Activated T-cell treated with anti-CD3 and anti-CD28 coated beads, Interleukin-2, amount 50 U/mL, for 24 hours (primary cell): ENCODE results near the gene EMILIN2.

Experiments
- DNase-seq: peaks from one replicate; pipeline ENCODE4 v3.0.0-alpha.2; 2020
- H3K27ac Mint-ChIP-seq: 2 replicates; pipeline ENCODE4 v1.8.0; 2020; ENCODE audit warnings: mild to moderate bottlenecking, mixed read lengths
- H3K27me3 Mint-ChIP-seq: 2 replicates; pipeline ENCODE4 v1.8.0; 2020; ENCODE audit warnings: mixed read lengths
- H3K36me3 Mint-ChIP-seq: 2 replicates; pipeline ENCODE4 v1.8.0; 2020; ENCODE audit warnings: low read depth, mixed read lengths
- H3K4me1 Mint-ChIP-seq: 2 replicates; pipeline ENCODE4 v1.8.0; 2020; ENCODE audit warnings: low read depth, mixed read lengths
- H3K4me3 Mint-ChIP-seq: 2 replicates; pipeline ENCODE4 v1.8.0; 2020; ENCODE audit warnings: mild to moderate bottlenecking, moderate library complexity, mixed read lengths
- H3K9me3 Mint-ChIP-seq: 2 replicates; pipeline ENCODE4 v1.8.0; 2020; ENCODE audit warnings: mixed read lengths

Gene EMILIN2

DNA sequence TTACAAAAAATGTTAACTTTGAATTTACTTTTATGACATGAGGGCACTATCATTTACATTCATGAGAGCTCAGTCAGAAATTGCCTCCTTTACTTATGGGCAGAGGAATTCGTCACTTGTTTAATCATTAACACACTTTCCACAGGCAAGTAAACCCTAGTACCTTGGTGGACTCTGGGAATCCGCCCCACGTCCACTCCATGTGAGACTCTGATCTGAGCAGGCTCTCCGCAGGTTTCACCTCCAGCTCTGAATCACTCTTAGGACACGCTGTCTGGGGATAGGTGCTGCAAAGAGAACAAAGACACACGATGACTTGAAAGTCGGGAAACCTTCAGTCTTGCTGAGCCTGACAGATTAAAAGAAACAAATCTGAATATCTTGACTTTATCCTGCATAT is 92.5 kb downstream of the EMILIN2 start:
- DNase-seq: no peak
- H3K9me3 Mint-ChIP-seq: no peaks in the 10 kb centered on the region
- peaks cover 60% of the 10 kb centered on the region for H3K4me1 Mint-ChIP-seq
- H3K27me3 Mint-ChIP-seq: no peaks in the 10 kb centered on the region
- H3K4me3 Mint-ChIP-seq: no peak overlapping the region
- H3K36me3 Mint-ChIP-seq: peaks cover 94% of the 10 kb centered on the region
- H3K27ac Mint-ChIP-seq: peak overlapping the region; percentile 80

DNA sequence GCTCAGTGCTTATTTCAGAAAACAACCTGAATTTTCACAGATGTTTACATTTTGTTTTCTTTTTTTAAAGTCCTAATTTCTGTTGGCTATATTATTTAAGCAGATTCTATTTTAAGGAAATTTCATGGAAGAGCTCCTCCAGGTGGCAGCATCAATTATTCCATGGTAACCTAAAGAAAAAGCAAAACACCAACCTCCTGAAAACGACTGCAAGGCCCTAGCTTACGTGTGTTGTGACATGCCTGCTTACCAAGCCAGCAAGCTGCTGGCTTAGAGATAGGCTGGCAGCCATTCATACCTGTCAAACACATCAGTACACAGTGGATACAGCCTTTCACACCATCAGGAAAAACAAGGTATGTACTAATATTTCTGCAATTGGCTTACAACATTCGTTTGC is 101.2 kb downstream of the EMILIN2 start:
- Mint-ChIP-seq H3K27me3 (no peaks in the 10 kb centered on the region), H3K4me3 (no peak overlapping the region), H3K36me3 (peaks cover 91% of the 10 kb centered on the region), H3K9me3 (no peaks in the 10 kb centered on the region), H3K4me1 (peaks cover 58% of the 10 kb centered on the region), H3K27ac (no peak overlapping the region)
- DNase-seq: no peak

DNA sequence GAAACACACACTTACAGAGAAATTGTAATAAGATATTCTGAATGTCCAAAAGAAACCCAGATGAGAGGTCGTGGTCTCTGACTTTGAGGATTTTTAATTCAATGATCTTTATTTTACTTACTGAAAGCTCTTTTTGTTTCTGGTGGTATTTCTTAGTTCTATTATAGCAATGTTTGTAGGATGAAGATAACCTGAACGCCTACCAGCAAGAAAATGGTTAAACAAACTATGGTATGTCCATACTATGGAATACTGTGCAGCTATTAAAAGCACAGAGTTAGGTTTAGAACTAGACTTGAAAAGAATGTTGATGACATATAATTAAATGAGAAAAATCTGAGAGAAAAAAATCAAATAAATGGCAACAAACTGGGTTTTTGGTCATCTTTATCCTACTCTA is 105.8 kb downstream of the EMILIN2 start:
- H3K4me1 Mint-ChIP-seq: peaks cover 84% of the 10 kb centered on the region
- H3K27me3 Mint-ChIP-seq: no peaks in the 10 kb centered on the region
- H3K27ac Mint-ChIP-seq: peak overlapping the region; percentile 79
- peaks cover 97% of the 10 kb centered on the region for H3K36me3 Mint-ChIP-seq
- H3K9me3 Mint-ChIP-seq: no peaks in the 10 kb centered on the region
- DNase-seq: no peak
- no peak overlapping the region for H3K4me3 Mint-ChIP-seq

DNA sequence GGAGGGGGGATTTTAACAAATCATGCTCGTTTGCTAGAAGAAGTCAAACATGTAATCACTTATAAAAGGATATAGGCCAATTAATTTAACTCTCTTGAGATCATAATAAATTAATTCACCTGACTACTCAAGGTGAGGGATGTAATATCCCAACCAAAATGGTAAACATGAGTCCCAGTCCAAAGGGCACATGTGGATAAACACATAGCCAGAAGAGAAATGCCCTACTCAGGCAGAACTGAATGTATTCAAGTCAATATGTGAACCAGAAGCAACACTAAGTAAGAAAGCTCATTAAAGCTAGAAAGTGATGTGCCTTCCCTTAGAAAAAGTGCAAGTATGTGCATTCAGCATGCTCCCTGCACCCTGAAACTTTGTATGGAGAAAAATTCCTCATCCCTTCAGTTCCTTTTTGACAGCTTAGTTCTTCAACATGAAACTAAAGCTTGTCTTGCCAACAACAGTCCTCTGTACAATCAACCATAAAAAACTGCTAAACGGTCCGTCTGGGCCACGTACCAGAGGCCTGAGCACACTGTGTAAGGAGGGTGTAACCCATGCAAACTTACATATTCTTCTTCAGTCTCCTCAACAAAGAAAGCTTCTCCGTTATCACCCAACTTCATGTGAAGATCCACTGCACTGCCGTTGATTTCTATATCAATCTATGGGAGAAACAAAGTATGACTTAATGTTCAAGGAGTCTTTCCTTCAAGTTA is 107.3 kb downstream of the EMILIN2 start:
- no peak for DNase-seq
- Mint-ChIP-seq H3K4me1 (peaks cover 85% of the 10 kb centered on the region), H3K4me3 (no peak overlapping the region)

DNA sequence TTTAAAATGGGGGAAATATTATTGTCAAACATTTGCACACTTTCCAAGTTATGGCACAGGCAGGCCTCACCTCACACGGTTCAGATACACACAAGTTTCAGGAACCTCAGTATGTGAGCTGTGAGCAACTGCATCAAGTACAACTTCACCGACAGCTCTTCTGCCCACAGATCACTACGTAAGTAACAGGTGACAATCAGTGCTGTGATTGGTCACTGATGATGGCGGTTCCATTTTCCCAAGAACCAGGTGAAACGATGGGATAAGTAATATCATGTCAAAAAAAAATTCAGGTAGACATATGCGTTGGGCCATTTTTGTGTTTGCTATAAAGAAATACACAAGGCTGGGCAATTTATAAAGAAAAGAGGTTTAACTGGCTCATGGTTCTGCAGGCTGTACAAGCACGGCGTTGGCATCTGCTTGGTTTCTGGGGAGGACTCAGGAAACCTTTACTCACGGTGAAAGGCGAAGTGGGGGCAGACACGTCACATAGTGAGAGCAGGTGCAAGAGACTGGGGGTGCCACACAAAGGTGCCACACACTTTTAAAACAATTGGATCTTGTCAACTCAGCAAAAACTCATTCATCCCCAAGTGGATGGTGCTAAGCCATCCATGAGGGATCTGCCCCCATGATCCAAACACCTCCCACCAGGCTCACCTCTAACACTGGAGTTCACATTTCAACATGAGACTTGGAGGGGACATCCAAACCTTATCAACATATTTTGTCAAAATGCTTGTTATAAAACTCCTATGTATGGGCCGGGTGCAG is 108.3 kb downstream of the EMILIN2 start:
- DNase-seq: no peak
- no peaks in the 10 kb centered on the region for H3K27me3 Mint-ChIP-seq
- H3K36me3 Mint-ChIP-seq: peaks cover 97% of the 10 kb centered on the region
- no peaks in the 10 kb centered on the region for H3K9me3 Mint-ChIP-seq
- peak overlapping the region; percentile 97 for H3K27ac Mint-ChIP-seq
- H3K4me1 Mint-ChIP-seq: peaks cover 88% of the 10 kb centered on the region
- H3K4me3 Mint-ChIP-seq: peak overlapping the region; percentile 71

More for the DNA sequence above, 107.3 kb downstream of the EMILIN2 start:
- Mint-ChIP-seq H3K36me3 (peaks cover 96% of the 10 kb centered on the region), H3K27me3 (no peaks in the 10 kb centered on the region), H3K9me3 (no peaks in the 10 kb centered on the region), H3K27ac (peak overlapping the region; percentile 75)

DNA sequence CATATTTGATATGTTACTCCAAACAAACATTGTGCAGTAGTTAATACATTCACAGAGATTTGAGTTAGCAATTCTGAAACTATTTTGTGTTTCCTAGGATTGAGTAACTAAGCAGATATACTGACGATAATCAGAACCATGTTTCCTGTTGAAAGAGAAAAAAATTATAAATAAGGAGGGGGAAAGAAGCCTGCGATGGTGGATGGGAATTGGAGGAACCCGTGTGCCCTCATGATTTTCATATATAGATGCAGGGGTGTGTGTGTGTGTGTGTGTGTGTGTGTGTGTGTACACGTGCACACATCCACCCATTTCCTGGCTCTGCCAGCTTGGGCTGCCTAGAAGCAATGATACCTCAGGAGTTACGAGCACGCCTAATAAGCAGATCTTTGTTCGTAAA is 109.2 kb downstream of the EMILIN2 start:
- Mint-ChIP-seq H3K4me1 (peaks cover 87% of the 10 kb centered on the region), H3K27ac (peak overlapping the region; percentile 97), H3K36me3 (peaks cover 93% of the 10 kb centered on the region), H3K9me3 (no peaks in the 10 kb centered on the region), H3K27me3 (no peaks in the 10 kb centered on the region), H3K4me3 (peak overlapping the region; percentile 71)
- DNase-seq: no peak

DNA sequence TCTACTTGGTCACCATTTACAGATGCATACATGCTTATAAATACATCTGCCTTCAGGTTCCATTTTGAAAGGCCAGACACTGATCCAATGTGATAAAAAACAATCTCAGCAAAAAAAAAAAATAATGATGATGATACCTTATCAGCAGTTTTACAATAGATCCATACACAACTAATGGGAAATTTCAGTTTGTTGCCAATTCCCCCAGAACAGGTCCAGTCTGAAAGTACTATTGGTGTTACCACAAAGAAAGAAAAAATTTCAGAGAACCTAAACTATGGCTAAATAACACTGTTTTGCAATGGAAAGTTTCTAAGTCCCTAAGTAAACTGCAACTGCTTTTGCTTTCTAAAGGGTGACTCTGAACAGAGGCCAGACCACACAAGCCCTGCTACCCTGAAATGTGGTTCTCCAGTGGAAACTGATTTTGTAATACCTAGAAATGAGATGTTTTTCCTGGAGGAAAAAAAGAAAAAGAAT is 112.1 kb downstream of the EMILIN2 start:
- no peaks in the 10 kb centered on the region for H3K27me3 Mint-ChIP-seq
- peaks cover 96% of the 10 kb centered on the region for H3K4me1 Mint-ChIP-seq
- peak overlapping the region; percentile 100 for H3K27ac Mint-ChIP-seq
- peak overlapping the region; percentile 77 for H3K4me3 Mint-ChIP-seq
- H3K9me3 Mint-ChIP-seq: no peaks in the 10 kb centered on the region
- H3K36me3 Mint-ChIP-seq: peaks cover 86% of the 10 kb centered on the region
- no peak for DNase-seq

DNA sequence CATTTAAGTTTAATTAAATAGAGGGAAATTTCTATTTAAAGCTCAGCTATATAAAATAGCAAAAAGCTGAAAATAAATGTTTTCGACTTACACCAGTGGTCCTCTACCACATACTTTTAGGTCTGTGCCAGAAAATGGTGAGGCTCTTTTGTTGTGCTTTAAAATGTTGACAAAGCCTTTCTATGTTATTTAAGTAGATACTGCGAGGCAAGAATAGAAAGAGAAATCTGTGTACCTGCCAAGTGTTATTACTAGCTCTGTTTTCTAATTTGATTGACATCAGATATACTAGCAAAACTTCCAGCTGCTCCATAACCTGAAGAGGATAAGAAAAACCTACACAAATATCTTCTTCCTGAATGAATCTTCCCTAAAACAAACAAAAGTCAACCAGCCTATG is 112.5 kb downstream of the EMILIN2 start:
- H3K27ac Mint-ChIP-seq: peak overlapping the region; percentile 100
- DNase-seq: no peak
- H3K27me3 Mint-ChIP-seq: no peaks in the 10 kb centered on the region
- peaks cover 83% of the 10 kb centered on the region for H3K36me3 Mint-ChIP-seq
- peak overlapping the region; percentile 77 for H3K4me3 Mint-ChIP-seq
- H3K4me1 Mint-ChIP-seq: peaks cover 94% of the 10 kb centered on the region
- H3K9me3 Mint-ChIP-seq: no peaks in the 10 kb centered on the region

DNA sequence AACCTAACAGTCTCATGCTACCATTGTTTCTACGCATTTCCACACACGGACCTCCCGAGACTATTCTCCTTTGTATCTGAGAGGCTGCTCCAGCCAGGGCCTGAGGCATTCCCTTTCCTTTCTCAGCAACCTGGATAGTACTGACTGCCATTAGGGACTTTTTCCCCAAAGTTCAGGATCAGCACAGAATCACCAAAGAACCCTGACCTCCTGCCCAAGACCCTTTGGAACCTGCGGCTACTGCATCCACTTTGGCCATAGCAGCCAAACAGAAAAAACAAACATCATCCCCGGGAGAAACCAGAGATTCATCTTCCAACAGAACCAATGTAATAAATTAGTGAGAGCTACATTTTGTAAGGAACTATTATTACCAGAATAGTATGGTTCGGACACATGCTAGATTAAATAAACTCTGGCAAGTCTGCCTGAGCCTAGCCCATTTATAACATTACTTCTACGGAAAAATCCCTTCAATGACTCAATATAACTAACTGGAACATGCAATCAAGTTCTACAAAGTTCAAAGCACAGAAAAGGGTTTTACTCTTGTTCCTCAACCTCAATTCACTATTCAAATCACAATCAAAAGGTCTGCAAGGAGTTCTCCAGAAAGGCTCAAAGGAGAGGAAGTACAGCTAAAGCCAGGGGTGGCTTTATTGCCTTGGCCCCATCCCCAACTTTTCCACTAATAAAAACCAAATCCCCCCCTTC is 114.3 kb downstream of the EMILIN2 start:
- peak overlapping the region; percentile 100 for H3K27ac Mint-ChIP-seq
- no peaks in the 10 kb centered on the region for H3K27me3 Mint-ChIP-seq
- H3K9me3 Mint-ChIP-seq: no peaks in the 10 kb centered on the region
- H3K36me3 Mint-ChIP-seq: peaks cover 81% of the 10 kb centered on the region
- peak overlapping the region; percentile 77 for H3K4me3 Mint-ChIP-seq
- DNase-seq: no peak
- H3K4me1 Mint-ChIP-seq: peaks cover 92% of the 10 kb centered on the region

DNA sequence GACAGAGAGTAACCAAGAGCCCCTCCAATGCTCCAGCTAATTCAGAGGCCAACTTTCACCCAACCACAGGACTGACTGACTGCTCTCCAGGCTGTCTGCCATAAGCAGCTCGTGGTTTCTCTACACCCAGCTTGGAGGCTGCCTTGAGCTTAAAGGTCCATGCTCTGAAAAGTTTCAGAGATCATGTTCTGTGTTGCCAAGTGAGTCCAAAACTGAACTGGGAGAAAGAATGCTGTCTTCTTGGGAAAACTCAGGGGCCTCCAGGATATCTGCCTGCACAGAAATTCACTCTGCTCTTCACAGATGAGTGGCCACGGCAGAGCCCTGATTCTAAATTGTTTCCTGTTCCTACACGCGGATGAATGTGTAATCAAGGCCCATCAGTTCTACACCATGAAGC is 115.0 kb downstream of the EMILIN2 start:
- peak overlapping the region; percentile 77 for H3K4me3 Mint-ChIP-seq
- H3K27ac Mint-ChIP-seq: peak overlapping the region; percentile 100
- DNase-seq: no peak
- peaks cover 81% of the 10 kb centered on the region for H3K36me3 Mint-ChIP-seq
- no peaks in the 10 kb centered on the region for H3K9me3 Mint-ChIP-seq
- no peaks in the 10 kb centered on the region for H3K27me3 Mint-ChIP-seq
- H3K4me1 Mint-ChIP-seq: peaks cover 92% of the 10 kb centered on the region

DNA sequence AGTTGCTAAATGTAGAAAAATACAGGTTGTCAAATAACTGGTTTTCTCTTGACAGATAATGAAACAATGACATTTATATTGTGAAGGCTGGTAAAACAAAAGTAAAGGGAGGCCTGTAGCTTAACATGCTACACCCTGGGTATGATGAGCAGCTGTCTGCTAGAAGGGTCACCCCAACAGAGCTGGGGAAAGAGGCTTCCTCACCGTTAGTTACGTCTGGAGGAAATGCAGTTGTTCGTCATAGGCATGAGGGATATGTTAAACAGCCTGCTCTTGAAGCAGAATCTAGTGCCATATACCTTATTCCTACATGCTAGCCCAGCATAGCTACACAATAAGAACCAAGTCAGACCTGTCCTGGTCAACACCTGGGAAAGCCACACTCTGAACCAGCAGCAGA is 116.2 kb downstream of the EMILIN2 start:
- Mint-ChIP-seq H3K27ac (peak overlapping the region; percentile 100), H3K36me3 (peaks cover 81% of the 10 kb centered on the region), H3K9me3 (no peaks in the 10 kb centered on the region), H3K4me3 (peak overlapping the region; percentile 77), H3K27me3 (no peaks in the 10 kb centered on the region), H3K4me1 (peaks cover 93% of the 10 kb centered on the region)
- no peak for DNase-seq

DNA sequence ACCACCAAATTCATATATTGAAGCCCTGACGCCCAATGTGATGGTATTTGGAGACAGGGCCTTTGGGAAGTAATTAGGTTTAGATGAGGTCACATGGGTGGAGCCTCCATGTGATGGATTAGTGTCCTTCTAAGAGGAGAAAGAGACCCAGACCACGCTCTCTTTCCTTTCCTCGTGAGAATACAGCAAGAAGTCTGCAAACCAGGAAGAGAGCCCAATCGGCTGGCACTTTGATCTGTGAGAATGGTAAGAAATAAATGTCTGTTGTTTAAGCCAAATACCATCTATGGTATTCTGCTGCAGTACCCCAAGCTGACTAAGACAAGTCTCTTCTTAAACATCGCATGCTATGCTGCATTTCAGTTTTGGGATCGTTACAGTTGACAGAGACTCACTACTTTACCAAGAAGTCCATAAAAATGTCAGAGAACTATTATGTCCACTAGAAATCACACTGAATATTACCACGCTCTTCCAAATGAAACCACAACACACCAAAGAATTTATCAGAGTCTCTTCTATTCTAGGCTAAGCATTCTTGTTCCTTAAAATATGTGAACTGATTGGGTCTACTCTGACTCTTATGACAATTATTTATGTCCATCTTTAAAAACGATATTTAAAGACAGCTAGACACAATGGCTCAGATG is 117.7 kb downstream of the EMILIN2 start:
- Mint-ChIP-seq H3K27ac (peak overlapping the region; percentile 100), H3K9me3 (no peaks in the 10 kb centered on the region), H3K4me1 (peaks cover 93% of the 10 kb centered on the region), H3K36me3 (peaks cover 81% of the 10 kb centered on the region), H3K4me3 (peak overlapping the region; percentile 68), H3K27me3 (no peaks in the 10 kb centered on the region)
- no peak for DNase-seq
